ENCODE measurements around the gene EEA1. TPM values are rescaled to one million over a fixed set of nuclear protein-coding genes. Genes with fewer than 3 reads are reported as not detected.

EEA1 gene
- total and polyA plus RNA-seq, 2 of the 4 experiments (the other 2 are of a cell fraction), result 4.6 to 12.5 TPM

DNA sequence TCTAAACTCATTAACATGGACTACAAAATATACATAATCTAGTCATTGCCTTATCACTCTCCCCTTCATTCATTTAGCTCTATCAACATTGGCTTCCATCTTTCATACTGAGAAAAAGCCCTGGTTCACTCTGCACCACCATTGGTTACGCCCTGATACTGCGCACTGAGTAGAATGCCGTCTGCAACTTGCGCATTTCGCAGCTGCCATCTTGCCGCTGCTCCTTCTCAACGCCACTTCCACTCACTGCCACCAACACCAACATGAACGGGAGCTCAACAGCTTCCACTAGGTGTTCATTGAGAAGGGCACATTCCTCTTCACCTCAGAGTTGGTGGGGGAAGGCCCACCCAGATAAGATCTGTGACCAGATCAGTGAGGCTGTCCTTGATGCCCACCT, 71.3 kb downstream of the EEA1 start:
- no peak overlapping the region for H4K5ac ChIP-seq (ENCODE audit: low read depth, low read length)
- H3K4me2 ChIP-seq (ENCODE audit: low read depth, low read length), result no peak overlapping the region
- H3K4me3 ChIP-seq (ENCODE audit: insufficient read depth, low read depth, low read length), result no peak overlapping the region
- TF ChIP-seq CHD1 (IDR thresholded peaks at IDR 0.05; ENCODE audit: low read depth, low read length) (no peak), SMC3 (IDR thresholded peaks at IDR 0.05; ENCODE audit: low read depth, low read length) (no peak), NFE2L2 (IDR thresholded peaks at IDR 0.05; ENCODE audit: low read depth, low read length) (no peak), RFX5 (IDR thresholded peaks at IDR 0.05; ENCODE audit: low read depth, low read length) (no peak), MAFK (IDR thresholded peaks at IDR 0.05; ENCODE audit: low read depth, low read length) (no peak), RCOR1 (IDR thresholded peaks at IDR 0.05; ENCODE audit: insufficient replicate concordance, low read length) (no peak), CEBPB (IDR thresholded peaks at IDR 0.05; ENCODE audit: low read depth, low read length) (no peak), BHLHE40 (IDR thresholded peaks at IDR 0.05; ENCODE audit: low read depth, low read length) (no peak), POLR2A (IDR thresholded peaks at IDR 0.05; ENCODE audit: low read depth, low read length) (no peak)
- TF ChIP-seq, protein P1, sequence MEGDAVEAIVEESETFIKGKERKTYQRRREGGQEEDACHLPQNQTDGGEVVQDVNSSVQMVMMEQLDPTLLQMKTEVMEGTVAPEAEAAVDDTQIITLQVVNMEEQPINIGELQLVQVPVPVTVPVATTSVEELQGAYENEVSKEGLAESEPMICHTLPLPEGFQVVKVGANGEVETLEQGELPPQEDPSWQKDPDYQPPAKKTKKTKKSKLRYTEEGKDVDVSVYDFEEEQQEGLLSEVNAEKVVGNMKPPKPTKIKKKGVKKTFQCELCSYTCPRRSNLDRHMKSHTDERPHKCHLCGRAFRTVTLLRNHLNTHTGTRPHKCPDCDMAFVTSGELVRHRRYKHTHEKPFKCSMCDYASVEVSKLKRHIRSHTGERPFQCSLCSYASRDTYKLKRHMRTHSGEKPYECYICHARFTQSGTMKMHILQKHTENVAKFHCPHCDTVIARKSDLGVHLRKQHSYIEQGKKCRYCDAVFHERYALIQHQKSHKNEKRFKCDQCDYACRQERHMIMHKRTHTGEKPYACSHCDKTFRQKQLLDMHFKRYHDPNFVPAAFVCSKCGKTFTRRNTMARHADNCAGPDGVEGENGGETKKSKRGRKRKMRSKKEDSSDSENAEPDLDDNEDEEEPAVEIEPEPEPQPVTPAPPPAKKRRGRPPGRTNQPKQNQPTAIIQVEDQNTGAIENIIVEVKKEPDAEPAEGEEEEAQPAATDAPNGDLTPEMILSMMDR (conservative IDR thresholded peaks at IDR 0.05; ENCODE audit: low read depth, low read length), result no peak
- TF ChIP-seq, protein P2, sequence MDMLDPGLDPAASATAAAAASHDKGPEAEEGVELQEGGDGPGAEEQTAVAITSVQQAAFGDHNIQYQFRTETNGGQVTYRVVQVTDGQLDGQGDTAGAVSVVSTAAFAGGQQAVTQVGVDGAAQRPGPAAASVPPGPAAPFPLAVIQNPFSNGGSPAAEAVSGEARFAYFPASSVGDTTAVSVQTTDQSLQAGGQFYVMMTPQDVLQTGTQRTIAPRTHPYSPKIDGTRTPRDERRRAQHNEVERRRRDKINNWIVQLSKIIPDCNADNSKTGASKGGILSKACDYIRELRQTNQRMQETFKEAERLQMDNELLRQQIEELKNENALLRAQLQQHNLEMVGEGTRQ (IDR thresholded peaks at IDR 0.05; ENCODE audit: low read depth, low read length), result no peak
- no peaks in the 10 kb centered on the region for H4K20me1 ChIP-seq (ENCODE audit: insufficient read depth, low read length)
- BruUV-seq (replicated peaks), result no TSS peak
- no peak overlapping the region for H3K4ac ChIP-seq (ENCODE audit: low read depth, low read length)
- ChIA-PET POLR2A (ENCODE audit: unreplicated experiment) (no interaction called here), CTCF (interaction anchor here (0.6 kb wide), 1 partner anchor 559 kb away, joined by 4 read pairs; no protein-coding TSS in a partner anchor)
- ATAC-seq (ENCODE audit: low read depth), result no peak
- H2BK120ac ChIP-seq (ENCODE audit: low read depth, low read length), result no peak overlapping the region
- H3K18ac ChIP-seq (ENCODE audit: low read depth, low read length), result no peak overlapping the region
- no peaks in the 10 kb centered on the region for H3K9me3 ChIP-seq (ENCODE audit: control insufficient read depth, insufficient read depth, low read length)
- dilution Hi-C loops (cut with HindIII; ENCODE audit: low sequenced_read_pairs, unreplicated experiment) (no loop called here), in situ Hi-C loops (cut with MboI; ENCODE audit: low sequenced_read_pairs) (no loop called here), intact Hi-C loops (cut with micrococcal nuclease) (no loop called here)
- H2AFZ ChIP-seq (replicated peaks; ENCODE audit: low read length, poor library complexity), result no peak overlapping the region
- 100% methylated on average over 3 of the region's 8 CpGs; no CpG with 5 or more reads in 1 of the 2 experiments for WGBS, 2 experiments (ENCODE audit: extremely low coverage in 2 of 2, insufficient read length in 1 of 2)
- H3K27ac ChIP-seq (ENCODE audit: insufficient read depth, low read length), result no peak overlapping the region
- no peak for DNase-seq
- no peaks in the 10 kb centered on the region for H3K27me3 ChIP-seq (ENCODE audit: control insufficient read depth, insufficient read depth, low read length)
- no peak overlapping the region for H3K23ac ChIP-seq (ENCODE audit: low read depth, low read length)
- H4K91ac ChIP-seq (ENCODE audit: insufficient read depth, low read depth, low read length), result no peak overlapping the region
- no peak overlapping the region for H4K8ac ChIP-seq (ENCODE audit: low read depth in 2 of 2, low read length in 2 of 2)
- no peak overlapping the region for H3K56ac ChIP-seq (ENCODE audit: extremely low read depth, insufficient read depth, low read length)
- H2AK9ac ChIP-seq (replicated peaks; ENCODE audit: low read depth, low read length, poor library complexity), result no peak overlapping the region
- H2BK20ac ChIP-seq (ENCODE audit: low read depth, low read length), result no peak overlapping the region
- H3K79me1 ChIP-seq (ENCODE audit: low read depth in 1 of 2, low read length in 2 of 2), result peaks cover 20 to 48% of the 10 kb centered on the region in 2 experiments
- H3K4me1 ChIP-seq (ENCODE audit: control insufficient read depth, insufficient read depth, low read length), result peaks cover 6% of the 10 kb centered on the region
- H2BK15ac ChIP-seq (ENCODE audit: low read depth, low read length), result no peak overlapping the region
- no peak overlapping the region for H2AK5ac ChIP-seq (ENCODE audit: low read depth, low read length)
- peaks cover 16% of the 10 kb centered on the region for H3K36me3 ChIP-seq (ENCODE audit: control insufficient read depth, insufficient read depth, low read length)
- no peak overlapping the region for H3K14ac ChIP-seq (replicated peaks; ENCODE audit: low read depth, low read length)
- peaks cover 10% of the 10 kb centered on the region for H3K9me1 ChIP-seq (ENCODE audit: insufficient read depth, low read length)
- H3K9ac ChIP-seq (ENCODE audit: low read depth, low read length), result no peak overlapping the region
- H2BK5ac ChIP-seq (ENCODE audit: low read depth, low read length, poor library complexity, severe bottlenecking), result no peak overlapping the region
